GM23338 (cell line): ENCODE measurements around the gene FAM9A. TPM values are rescaled to one million over a fixed set of nuclear protein-coding genes. Genes with fewer than 3 reads are reported as not detected.
"Not testable (repeated sequence)": the region's sequence is repeated elsewhere in the genome, so short reads cannot be mapped to it uniquely, and the experiment has no call there.

Experiments used
- ATAC-seq: fragments of 200-7000 bp; cut with Tn5 transposase; 3 replicates; pipeline ENCODE4 v1.9.1; 2020
- DNase-seq: peaks from one replicate; pipeline ENCODE4 v3.0.0-alpha.2; 2015; ENCODE audit warnings: low spot score
- H2AFZ ChIP-seq: fragments of 200-600 bp; sonication (generic); 2 replicates; pipeline ENCODE4 v1.8.0; 2016; ENCODE audit warnings: antibody characterized with exemption, mild to moderate bottlenecking, moderate library complexity
- H3F3A ChIP-seq: fragments of 200-600 bp; sonication (generic); replicated peaks from 2 replicates; pipeline ENCODE4 v1.8.0; 2017; ENCODE audit warnings: antibody characterized with exemption, mixed run types, low read depth
- H3K27ac ChIP-seq: fragments of 200-600 bp; sonication (generic); 2 replicates; pipeline ENCODE4 v1.6.1; 2016; ENCODE audit warnings: low read depth
- H3K27me3 ChIP-seq: fragments of 200-600 bp; sonication (generic); 2 replicates; pipeline ENCODE4 v1.8.0; 2016; ENCODE audit warnings: mild to moderate bottlenecking, mixed run types, moderate library complexity; ENCODE audit not compliant: insufficient read depth
- H3K36me3 ChIP-seq: fragments of 200-600 bp; sonication (generic); 2 replicates; pipeline ENCODE4 v1.8.0; 2016; ENCODE audit warnings: mild to moderate bottlenecking; ENCODE audit not compliant: insufficient read depth
- H3K4me1 ChIP-seq: fragments of 200-600 bp; sonication (generic); 2 replicates; pipeline ENCODE4 v1.8.0; 2016; ENCODE audit warnings: mild to moderate bottlenecking, moderate library complexity; ENCODE audit not compliant: insufficient read depth
- H3K4me2 ChIP-seq: fragments of 200-600 bp; sonication (generic); 2 replicates; pipeline ENCODE4 v1.7.1; 2017; ENCODE audit warnings: mixed run types
- H3K4me3 ChIP-seq: fragments of 200-600 bp; sonication (generic); 2 replicates; pipeline ENCODE4 v1.6.1; 2016; ENCODE audit warnings: mixed run types
- H3K79me2 ChIP-seq: fragments of 200-600 bp; sonication (generic); replicated peaks from 2 replicates; pipeline ENCODE4 v1.8.0; 2017; ENCODE audit warnings: mild to moderate bottlenecking; ENCODE audit not compliant: insufficient read depth
- H3K9me2 ChIP-seq: fragments of 200-600 bp; sonication (generic); 2 replicates; pipeline ENCODE4 v1.8.0; 2017; ENCODE audit not compliant: insufficient read depth
- H4K20me1 ChIP-seq: fragments of 200-600 bp; sonication (generic); replicated peaks from 2 replicates; pipeline ENCODE4 v1.8.0; 2017; ENCODE audit warnings: mild to moderate bottlenecking; ENCODE audit not compliant: insufficient read depth
- H3K27ac Mint-ChIP-seq: 2 replicates; pipeline ENCODE4 v1.8.0; 2020; ENCODE audit warnings: inconsistent platforms, mild to moderate bottlenecking, moderate library complexity, mixed read lengths
- H3K27me3 Mint-ChIP-seq: 3 replicates; pipeline ENCODE4 v1.8.0; 2022; ENCODE audit warnings: low read depth, mild to moderate bottlenecking, moderate library complexity, mixed read lengths, inconsistent platforms; ENCODE audit not compliant: insufficient read depth, poor library complexity
- H3K36me3 Mint-ChIP-seq: 3 replicates; pipeline ENCODE4 v1.8.0; 2021; ENCODE audit warnings: low read depth, mild to moderate bottlenecking, inconsistent platforms, moderate library complexity, mixed read lengths
- H3K4me1 Mint-ChIP-seq: 3 replicates; pipeline ENCODE4 v1.8.0; 2020; ENCODE audit warnings: mild to moderate bottlenecking, inconsistent platforms, mixed read lengths
- H3K4me3 Mint-ChIP-seq: 3 replicates; pipeline ENCODE4 v1.8.0; 2021; ENCODE audit warnings: moderate library complexity, mild to moderate bottlenecking, inconsistent platforms, mixed read lengths
- H3K9me3 Mint-ChIP-seq: 3 replicates; pipeline ENCODE4 v1.8.0; 2020; ENCODE audit warnings: moderate library complexity, mild to moderate bottlenecking, inconsistent platforms, mixed read lengths
- CREB1 ChIP-seq: fragments of 250-450 bp; sonication (Bioruptor Pico); IDR thresholded peaks from 2 replicates; pipeline ENCODE4 v1.5.0; 2020; ENCODE audit warnings: low read depth, mild to moderate bottlenecking, moderate library complexity
- STAT1 ChIP-seq: IDR thresholded peaks from one replicate; pipeline ENCODE4 v1.6.1; 2016; ENCODE audit warnings: antibody characterized with exemption; ENCODE audit not compliant: unreplicated experiment
- ZNF114 ChIP-seq: fragments of 250-450 bp; sonication (Bioruptor Pico); IDR thresholded peaks from 2 replicates; pipeline ENCODE4 v1.5.0; 2020; ENCODE audit warnings: mild to moderate bottlenecking, moderate library complexity
- ZNF331 ChIP-seq: fragments of 250-450 bp; sonication (Bioruptor Pico); IDR thresholded peaks from 2 replicates; pipeline ENCODE4 v1.5.0; 2020; ENCODE audit warnings: low read depth, mild to moderate bottlenecking, moderate library complexity
- polyA plus RNA-seq: library from polyadenylated mRNA; unstranded; fragments of >200 nt; fragmentation: Nextera tagmentation; extraction: Ambion mirVana; gene quantifications from 2 replicates; pipeline ENCODE4 v1.2.1, GENCODE V29; 2016
- total RNA-seq: library from RNA; depleted of rRNA; stranded (reverse); fragments of >200 nt; shearing (Covaris generic); gene quantifications from 2 replicates; pipeline ENCODE4 v1.2.3, GENCODE V29; 2014
- TF ChIP-seq, protein P1 (sequence below): fragments of 250-450 bp; sonication (Bioruptor Pico); IDR thresholded peaks from 2 replicates; pipeline ENCODE4 v1.5.0; 2020; ENCODE audit warnings: mild to moderate bottlenecking, moderate library complexity
- TF ChIP-seq, protein P2 (sequence below): IDR thresholded peaks from 2 replicates; pipeline ENCODE4 v1.6.1; 2016; ENCODE audit warnings: antibody characterized with exemption
- TF ChIP-seq, protein P3 (sequence below): IDR thresholded peaks from one replicate; pipeline ENCODE4 v1.6.1; 2018; ENCODE audit warnings: antibody characterized with exemption; ENCODE audit not compliant: unreplicated experiment

FAM9A gene
- total and polyA plus RNA-seq, 2 experiments from 2014 or later, result not detected

GRCh38 chrX:8782595-8782994 is 18.6 kb downstream of the FAM9A start (continued):
- TF ChIP-seq, protein P1, sequence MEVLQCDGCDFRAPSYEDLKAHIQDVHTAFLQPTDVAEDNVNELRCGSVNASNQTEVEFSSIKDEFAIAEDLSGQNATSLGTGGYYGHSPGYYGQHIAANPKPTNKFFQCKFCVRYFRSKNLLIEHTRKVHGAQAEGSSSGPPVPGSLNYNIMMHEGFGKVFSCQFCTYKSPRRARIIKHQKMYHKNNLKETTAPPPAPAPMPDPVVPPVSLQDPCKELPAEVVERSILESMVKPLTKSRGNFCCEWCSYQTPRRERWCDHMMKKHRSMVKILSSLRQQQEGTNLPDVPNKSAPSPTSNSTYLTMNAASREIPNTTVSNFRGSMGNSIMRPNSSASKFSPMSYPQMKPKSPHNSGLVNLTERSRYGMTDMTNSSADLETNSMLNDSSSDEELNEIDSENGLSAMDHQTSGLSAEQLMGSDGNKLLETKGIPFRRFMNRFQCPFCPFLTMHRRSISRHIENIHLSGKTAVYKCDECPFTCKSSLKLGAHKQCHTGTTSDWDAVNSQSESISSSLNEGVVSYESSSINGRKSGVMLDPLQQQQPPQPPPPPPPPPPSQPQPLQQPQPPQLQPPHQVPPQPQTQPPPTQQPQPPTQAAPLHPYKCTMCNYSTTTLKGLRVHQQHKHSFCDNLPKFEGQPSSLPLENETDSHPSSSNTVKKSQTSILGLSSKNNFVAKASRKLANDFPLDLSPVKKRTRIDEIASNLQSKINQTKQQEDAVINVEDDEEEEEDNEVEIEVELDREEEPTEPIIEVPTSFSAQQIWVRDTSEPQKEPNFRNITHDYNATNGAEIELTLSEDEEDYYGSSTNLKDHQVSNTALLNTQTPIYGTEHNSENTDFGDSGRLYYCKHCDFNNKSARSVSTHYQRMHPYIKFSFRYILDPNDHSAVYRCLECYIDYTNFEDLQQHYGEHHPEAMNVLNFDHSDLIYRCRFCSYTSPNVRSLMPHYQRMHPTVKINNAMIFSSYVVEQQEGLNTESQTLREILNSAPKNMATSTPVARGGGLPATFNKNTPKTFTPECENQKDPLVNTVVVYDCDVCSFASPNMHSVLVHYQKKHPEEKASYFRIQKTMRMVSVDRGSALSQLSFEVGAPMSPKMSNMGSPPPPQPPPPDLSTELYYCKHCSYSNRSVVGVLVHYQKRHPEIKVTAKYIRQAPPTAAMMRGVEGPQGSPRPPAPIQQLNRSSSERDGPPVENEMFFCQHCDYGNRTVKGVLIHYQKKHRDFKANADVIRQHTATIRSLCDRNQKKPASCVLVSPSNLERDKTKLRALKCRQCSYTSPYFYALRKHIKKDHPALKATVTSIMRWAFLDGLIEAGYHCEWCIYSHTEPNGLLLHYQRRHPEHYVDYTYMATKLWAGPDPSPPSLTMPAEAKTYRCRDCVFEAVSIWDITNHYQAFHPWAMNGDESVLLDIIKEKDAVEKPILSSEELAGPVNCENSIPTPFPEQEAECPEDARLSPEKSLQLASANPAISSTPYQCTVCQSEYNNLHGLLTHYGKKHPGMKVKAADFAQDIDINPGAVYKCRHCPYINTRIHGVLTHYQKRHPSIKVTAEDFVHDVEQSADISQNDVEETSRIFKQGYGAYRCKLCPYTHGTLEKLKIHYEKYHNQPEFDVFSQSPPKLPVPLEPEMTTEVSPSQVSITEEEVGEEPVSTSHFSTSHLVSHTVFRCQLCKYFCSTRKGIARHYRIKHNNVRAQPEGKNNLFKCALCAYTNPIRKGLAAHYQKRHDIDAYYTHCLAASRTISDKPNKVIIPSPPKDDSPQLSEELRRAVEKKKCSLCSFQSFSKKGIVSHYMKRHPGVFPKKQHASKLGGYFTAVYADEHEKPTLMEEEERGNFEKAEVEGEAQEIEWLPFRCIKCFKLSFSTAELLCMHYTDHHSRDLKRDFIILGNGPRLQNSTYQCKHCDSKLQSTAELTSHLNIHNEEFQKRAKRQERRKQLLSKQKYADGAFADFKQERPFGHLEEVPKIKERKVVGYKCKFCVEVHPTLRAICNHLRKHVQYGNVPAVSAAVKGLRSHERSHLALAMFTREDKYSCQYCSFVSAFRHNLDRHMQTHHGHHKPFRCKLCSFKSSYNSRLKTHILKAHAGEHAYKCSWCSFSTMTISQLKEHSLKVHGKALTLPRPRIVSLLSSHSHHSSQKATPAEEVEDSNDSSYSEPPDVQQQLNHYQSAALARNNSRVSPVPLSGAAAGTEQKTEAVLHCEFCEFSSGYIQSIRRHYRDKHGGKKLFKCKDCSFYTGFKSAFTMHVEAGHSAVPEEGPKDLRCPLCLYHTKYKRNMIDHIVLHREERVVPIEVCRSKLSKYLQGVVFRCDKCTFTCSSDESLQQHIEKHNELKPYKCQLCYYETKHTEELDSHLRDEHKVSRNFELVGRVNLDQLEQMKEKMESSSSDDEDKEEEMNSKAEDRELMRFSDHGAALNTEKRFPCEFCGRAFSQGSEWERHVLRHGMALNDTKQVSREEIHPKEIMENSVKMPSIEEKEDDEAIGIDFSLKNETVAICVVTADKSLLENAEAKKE (CRISPR knock-in tag), result no peak
- TF ChIP-seq, protein P2, sequence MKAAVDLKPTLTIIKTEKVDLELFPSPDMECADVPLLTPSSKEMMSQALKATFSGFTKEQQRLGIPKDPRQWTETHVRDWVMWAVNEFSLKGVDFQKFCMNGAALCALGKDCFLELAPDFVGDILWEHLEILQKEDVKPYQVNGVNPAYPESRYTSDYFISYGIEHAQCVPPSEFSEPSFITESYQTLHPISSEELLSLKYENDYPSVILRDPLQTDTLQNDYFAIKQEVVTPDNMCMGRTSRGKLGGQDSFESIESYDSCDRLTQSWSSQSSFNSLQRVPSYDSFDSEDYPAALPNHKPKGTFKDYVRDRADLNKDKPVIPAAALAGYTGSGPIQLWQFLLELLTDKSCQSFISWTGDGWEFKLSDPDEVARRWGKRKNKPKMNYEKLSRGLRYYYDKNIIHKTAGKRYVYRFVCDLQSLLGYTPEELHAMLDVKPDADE, result no peak
- TF ChIP-seq ZNF331 (no peak), ZNF114 (no peak), STAT1 (no peak), CREB1 (CRISPR knock-in tag) (no peak)
- TF ChIP-seq, protein P3, sequence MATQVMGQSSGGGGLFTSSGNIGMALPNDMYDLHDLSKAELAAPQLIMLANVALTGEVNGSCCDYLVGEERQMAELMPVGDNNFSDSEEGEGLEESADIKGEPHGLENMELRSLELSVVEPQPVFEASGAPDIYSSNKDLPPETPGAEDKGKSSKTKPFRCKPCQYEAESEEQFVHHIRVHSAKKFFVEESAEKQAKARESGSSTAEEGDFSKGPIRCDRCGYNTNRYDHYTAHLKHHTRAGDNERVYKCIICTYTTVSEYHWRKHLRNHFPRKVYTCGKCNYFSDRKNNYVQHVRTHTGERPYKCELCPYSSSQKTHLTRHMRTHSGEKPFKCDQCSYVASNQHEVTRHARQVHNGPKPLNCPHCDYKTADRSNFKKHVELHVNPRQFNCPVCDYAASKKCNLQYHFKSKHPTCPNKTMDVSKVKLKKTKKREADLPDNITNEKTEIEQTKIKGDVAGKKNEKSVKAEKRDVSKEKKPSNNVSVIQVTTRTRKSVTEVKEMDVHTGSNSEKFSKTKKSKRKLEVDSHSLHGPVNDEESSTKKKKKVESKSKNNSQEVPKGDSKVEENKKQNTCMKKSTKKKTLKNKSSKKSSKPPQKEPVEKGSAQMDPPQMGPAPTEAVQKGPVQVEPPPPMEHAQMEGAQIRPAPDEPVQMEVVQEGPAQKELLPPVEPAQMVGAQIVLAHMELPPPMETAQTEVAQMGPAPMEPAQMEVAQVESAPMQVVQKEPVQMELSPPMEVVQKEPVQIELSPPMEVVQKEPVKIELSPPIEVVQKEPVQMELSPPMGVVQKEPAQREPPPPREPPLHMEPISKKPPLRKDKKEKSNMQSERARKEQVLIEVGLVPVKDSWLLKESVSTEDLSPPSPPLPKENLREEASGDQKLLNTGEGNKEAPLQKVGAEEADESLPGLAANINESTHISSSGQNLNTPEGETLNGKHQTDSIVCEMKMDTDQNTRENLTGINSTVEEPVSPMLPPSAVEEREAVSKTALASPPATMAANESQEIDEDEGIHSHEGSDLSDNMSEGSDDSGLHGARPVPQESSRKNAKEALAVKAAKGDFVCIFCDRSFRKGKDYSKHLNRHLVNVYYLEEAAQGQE, result no peak

- peaks cover 12% of the 10 kb centered on the region; the same call in 2 of the 3 replicates for H3K4me1 Mint-ChIP-seq
- not testable (repeated sequence) for H2AFZ ChIP-seq, ATAC-seq, H3K4me2 ChIP-seq, H3K9me3 Mint-ChIP-seq, H3K36me3 Mint-ChIP-seq, H3K9me2 ChIP-seq, H3K27ac Mint-ChIP-seq, H3K27me3 ChIP-seq, H4K20me1 ChIP-seq, H3K27ac ChIP-seq, H3K36me3 ChIP-seq, H3K4me1 ChIP-seq, H3K79me2 ChIP-seq, H3K4me3 ChIP-seq, H3K27me3 Mint-ChIP-seq, DNase-seq, H3K4me3 Mint-ChIP-seq, H3F3A ChIP-seq
Observed at GRCh38 chrX:8781921-8782320, 19.3 kb downstream of the FAM9A start.
